ENCODE results near the gene PTCHD1.

DNA sequence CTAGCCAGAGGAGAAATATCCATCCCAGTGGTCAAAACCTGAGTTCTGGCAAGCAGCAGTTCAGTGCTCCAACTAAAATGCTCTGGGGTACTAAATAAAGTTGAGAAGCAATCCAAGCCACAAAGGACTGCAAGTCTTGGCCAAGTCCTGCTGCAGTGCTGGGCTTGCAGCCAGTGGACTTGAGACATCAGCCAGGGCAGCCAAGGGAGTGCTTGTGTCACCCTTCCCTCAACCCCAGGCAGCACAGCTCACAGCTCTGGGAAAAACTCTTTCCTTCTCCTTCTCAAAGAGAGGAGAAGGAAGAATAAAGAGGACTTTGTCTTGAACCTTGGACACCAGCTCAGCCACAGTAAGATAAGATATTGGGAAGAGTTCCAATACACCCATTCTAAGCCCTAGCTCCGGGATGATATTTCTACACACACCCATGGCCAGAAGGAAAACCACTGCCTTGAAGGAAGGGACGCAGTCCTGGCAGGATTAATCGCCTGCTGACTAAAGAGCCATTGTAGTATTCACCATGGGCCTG lies 99.8 kb downstream of the PTCHD1 start:
- TF ChIP-seq, protein P1, sequence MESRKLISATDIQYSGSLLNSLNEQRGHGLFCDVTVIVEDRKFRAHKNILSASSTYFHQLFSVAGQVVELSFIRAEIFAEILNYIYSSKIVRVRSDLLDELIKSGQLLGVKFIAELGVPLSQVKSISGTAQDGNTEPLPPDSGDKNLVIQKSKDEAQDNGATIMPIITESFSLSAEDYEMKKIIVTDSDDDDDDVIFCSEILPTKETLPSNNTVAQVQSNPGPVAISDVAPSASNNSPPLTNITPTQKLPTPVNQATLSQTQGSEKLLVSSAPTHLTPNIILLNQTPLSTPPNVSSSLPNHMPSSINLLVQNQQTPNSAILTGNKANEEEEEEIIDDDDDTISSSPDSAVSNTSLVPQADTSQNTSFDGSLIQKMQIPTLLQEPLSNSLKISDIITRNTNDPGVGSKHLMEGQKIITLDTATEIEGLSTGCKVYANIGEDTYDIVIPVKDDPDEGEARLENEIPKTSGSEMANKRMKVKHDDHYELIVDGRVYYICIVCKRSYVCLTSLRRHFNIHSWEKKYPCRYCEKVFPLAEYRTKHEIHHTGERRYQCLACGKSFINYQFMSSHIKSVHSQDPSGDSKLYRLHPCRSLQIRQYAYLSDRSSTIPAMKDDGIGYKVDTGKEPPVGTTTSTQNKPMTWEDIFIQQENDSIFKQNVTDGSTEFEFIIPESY (CRISPR knock-in tag; IDR thresholded peaks at IDR 0.05) = no peak
- TF ChIP-seq HDAC2 (IDR thresholded peaks at IDR 0.05) = no peak

Measured in K562 (cell line).